ENCODE measurements around the gene RANBP3L.
"Not testable (repeated sequence)": the region's sequence is repeated elsewhere in the genome, so short reads cannot be mapped to it uniquely, and the experiment has no call there.

The RANBP3L gene, protein sequence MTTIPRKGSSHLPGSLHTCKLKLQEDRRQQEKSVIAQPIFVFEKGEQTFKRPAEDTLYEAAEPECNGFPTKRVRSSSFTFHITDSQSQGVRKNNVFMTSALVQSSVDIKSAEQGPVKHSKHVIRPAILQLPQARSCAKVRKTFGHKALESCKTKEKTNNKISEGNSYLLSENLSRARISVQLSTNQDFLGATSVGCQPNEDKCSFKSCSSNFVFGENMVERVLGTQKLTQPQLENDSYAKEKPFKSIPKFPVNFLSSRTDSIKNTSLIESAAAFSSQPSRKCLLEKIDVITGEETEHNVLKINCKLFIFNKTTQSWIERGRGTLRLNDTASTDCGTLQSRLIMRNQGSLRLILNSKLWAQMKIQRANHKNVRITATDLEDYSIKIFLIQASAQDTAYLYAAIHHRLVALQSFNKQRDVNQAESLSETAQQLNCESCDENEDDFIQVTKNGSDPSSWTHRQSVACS

DNA sequence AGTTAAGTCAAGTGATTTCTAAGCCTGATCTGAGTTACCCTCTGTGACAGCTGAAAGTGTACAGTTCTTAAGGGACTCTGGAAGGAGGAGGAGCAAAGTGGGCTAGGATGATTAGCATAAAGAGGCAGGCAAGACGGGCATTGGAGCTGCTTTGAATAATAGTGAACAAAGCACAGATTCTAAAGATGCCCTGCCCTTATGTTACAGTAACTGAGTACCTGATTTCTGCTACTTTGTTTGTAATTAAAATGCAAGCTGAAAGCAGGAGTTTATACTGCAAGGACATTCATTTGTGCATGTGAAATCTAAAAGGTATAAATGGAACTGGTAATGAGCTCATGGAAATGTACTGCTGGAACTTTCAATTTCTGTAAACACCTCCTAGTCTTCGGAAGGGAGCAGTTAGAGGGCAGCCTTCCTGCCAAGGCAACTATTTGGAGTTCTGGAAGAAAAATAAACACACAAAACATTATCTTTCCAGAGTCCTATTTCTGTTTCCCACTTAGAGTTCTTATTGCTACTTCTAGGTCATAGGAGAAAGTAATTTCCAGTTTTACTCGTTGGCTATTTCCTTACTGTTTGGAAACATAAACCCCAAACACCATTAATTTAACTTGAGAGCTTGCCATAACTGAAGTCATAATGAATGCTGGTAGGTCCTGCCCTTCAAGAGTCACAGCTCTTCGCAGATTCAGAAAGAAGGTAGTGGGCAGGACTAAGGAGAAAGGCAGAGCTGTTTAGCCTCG, at the start of gene RANBP3L:
Gene RANBP3L (minus strand): TSS at position 45 of the 746 bp plus-strand sequence. CDS start 486 bp downstream, outside the sequence.
- Histone ChIP-seq H3K9me3 (ENCODE audit: control insufficient read depth in 1 of 2, low read length in 2 of 2) (no peaks in the 10 kb centered on the region), H3K4me1 (ENCODE audit: control insufficient read depth in 1 of 2, insufficient read depth in 2 of 2, low read length in 2 of 2) (peaks cover 0 to 3% of the 10 kb centered on the region in 2 donors), H3K4me3 (ENCODE audit: low read depth in 1 of 2, low read length in 2 of 2) (peak within 1 kb of the TSS; percentile 41 to 45), H3K36me3 (ENCODE audit: control insufficient read depth in 1 of 2, insufficient read depth in 2 of 2, low read length in 2 of 2) (no peaks in the 10 kb centered on the region), H3K9ac (ENCODE audit: low read depth in 1 of 2, low read length in 2 of 2) (no peak within 1 kb of the TSS), H3K27me3 (ENCODE audit: control insufficient read depth in 1 of 2, insufficient read depth in 2 of 2, low read length in 2 of 2) (no peaks in the 10 kb centered on the region), H3K27ac (ENCODE audit: low read depth, low read length) (no peak within 1 kb of the TSS)

DNA sequence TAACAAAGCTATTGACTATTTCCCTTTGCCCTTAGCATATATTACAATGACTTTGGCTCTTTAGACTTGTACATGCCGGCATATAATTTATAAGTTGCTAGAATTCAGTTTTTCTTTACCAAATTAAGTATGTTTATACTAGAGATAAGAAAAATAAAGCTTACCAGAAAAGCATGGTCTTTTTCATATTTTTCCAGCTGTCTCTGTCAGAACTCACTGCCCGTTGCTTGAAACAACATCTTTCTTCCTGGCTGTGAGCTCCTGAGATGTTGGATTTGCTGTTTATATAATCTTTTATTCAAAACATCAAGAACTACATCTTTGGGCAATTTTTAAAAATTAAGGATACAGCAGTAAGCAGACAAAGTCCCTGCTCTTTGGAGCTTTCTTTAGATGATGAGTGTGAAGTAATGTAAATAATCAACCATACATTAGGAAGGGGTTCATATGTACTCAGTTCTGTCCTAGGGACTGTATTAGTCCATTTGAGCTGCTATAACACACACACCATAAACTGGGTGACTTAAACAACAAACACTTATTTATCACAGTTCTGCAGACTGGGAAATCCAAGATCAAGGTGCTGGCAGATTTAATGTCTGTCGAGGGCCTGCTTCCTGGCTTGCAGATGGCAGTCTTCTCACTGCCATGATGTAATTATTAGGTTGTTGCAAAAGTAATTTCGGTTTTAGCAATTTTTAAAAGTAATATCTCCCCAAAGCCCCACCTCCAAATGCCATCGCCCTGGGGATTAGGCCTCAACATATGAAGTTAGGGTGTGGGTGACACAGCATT, 45.4 kb upstream of the RANBP3L start:
- H3K27me3 ChIP-seq (ENCODE audit: control insufficient read depth in 1 of 2, insufficient read depth in 2 of 2, low read length in 2 of 2): no peaks in the 10 kb centered on the region
- H3K9ac ChIP-seq (ENCODE audit: low read depth in 1 of 2, low read length in 2 of 2): no peak overlapping the region
- no peak overlapping the region for H3K4me3 ChIP-seq (ENCODE audit: low read depth in 1 of 2, low read length in 2 of 2)
- no peaks in the 10 kb centered on the region for H3K4me1 ChIP-seq (ENCODE audit: control insufficient read depth in 1 of 2, insufficient read depth in 2 of 2, low read length in 2 of 2)
- no peaks in the 10 kb centered on the region for H3K9me3 ChIP-seq (ENCODE audit: control insufficient read depth in 1 of 2, low read length in 2 of 2)
- no peak overlapping the region for H3K27ac ChIP-seq (ENCODE audit: low read depth, low read length)
- no peaks in the 10 kb centered on the region for H3K36me3 ChIP-seq (ENCODE audit: control insufficient read depth in 1 of 2, insufficient read depth in 2 of 2, low read length in 2 of 2)

DNA sequence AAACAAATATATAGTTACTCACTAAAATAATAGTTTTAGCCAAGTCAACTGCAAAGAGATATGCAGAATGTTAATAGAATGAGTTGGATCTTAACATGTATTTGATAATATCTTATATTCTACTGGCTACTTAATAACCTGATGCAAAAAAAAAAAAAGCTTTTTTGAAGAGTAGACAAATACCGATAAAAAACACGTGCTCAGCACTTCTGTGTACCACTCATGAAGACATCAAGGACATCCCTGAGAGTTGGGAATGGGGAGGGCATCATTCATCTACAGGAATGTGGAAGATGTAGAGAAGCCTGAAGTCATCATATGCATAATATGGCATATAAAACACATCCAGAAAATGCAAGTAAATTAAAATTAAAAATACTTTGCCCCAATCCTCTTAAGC, 43.2 kb upstream of the RANBP3L start:
- H3K4me3 ChIP-seq (ENCODE audit: low read depth in 1 of 2, low read length in 2 of 2): no peak overlapping the region
- H3K4me1 ChIP-seq (ENCODE audit: control insufficient read depth in 1 of 2, insufficient read depth in 2 of 2, low read length in 2 of 2): no peaks in the 10 kb centered on the region
- H3K27ac ChIP-seq (ENCODE audit: low read depth, low read length): no peak overlapping the region
- no peak overlapping the region for H3K9ac ChIP-seq (ENCODE audit: low read depth in 1 of 2, low read length in 2 of 2)
- no peaks in the 10 kb centered on the region for H3K9me3 ChIP-seq (ENCODE audit: control insufficient read depth in 1 of 2, low read length in 2 of 2)
- H3K36me3 ChIP-seq (ENCODE audit: control insufficient read depth in 1 of 2, insufficient read depth in 2 of 2, low read length in 2 of 2): no peaks in the 10 kb centered on the region
- H3K27me3 ChIP-seq (ENCODE audit: control insufficient read depth in 1 of 2, insufficient read depth in 2 of 2, low read length in 2 of 2): no peaks in the 10 kb centered on the region

DNA sequence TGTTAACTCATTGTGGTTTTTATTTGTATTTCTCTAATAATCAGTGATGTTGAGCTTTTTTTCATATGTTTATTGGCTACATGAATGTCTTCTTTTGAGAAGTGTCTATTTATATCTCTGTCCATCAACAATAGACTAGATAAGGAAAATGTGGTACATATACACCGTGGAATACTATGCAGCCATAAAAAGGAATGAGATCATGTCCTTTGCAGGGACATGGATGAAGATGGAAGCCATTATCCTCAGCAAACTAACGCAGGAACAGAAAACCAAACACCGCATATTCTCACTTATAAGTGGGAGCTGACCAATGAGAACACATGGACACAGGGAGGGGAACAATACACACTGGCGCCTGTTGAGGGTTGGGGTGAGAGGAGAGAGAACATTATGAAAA, 40.0 kb upstream of the RANBP3L start:
- not testable (repeated sequence) for H3K9ac ChIP-seq (ENCODE audit: low read depth in 1 of 2, low read length in 2 of 2); H3K27ac ChIP-seq (ENCODE audit: low read depth, low read length); H3K4me1 ChIP-seq (ENCODE audit: control insufficient read depth in 1 of 2, insufficient read depth in 2 of 2, low read length in 2 of 2); H3K4me3 ChIP-seq (ENCODE audit: low read depth in 1 of 2, low read length in 2 of 2); H3K9me3 ChIP-seq (ENCODE audit: control insufficient read depth in 1 of 2, low read length in 2 of 2); H3K27me3 ChIP-seq (ENCODE audit: control insufficient read depth in 1 of 2, insufficient read depth in 2 of 2, low read length in 2 of 2); H3K36me3 ChIP-seq (ENCODE audit: control insufficient read depth in 1 of 2, insufficient read depth in 2 of 2, low read length in 2 of 2)

DNA sequence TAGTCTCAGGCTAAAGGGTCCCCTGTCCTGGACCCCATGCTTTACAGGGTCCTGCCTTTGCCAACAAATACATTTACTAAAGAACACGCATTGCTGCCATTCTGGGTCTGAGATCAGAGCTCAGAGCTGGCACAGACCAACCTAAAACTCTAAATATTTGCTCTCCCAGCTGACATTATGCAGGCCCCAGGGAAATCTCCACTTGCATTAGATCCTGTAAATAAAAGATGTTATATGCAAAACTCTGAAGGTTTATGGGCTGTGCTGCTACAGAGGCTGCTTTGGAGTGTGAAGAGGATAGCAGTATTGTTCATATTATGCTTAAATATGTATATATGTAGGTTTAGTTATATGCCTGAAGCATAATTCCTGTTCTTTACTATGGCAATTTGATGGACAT, 35.9 kb upstream of the RANBP3L start:
- Histone ChIP-seq H3K4me3 (ENCODE audit: low read depth in 1 of 2, low read length in 2 of 2) (no peak overlapping the region), H3K36me3 (ENCODE audit: control insufficient read depth in 1 of 2, insufficient read depth in 2 of 2, low read length in 2 of 2) (no peaks in the 10 kb centered on the region), H3K9me3 (ENCODE audit: control insufficient read depth in 1 of 2, low read length in 2 of 2) (no peaks in the 10 kb centered on the region), H3K27me3 (ENCODE audit: control insufficient read depth in 1 of 2, insufficient read depth in 2 of 2, low read length in 2 of 2) (no peaks in the 10 kb centered on the region), H3K9ac (ENCODE audit: low read depth in 1 of 2, low read length in 2 of 2) (no peak overlapping the region), H3K27ac (ENCODE audit: low read depth, low read length) (no peak overlapping the region), H3K4me1 (ENCODE audit: control insufficient read depth in 1 of 2, insufficient read depth in 2 of 2, low read length in 2 of 2) (no peaks in the 10 kb centered on the region)

DNA sequence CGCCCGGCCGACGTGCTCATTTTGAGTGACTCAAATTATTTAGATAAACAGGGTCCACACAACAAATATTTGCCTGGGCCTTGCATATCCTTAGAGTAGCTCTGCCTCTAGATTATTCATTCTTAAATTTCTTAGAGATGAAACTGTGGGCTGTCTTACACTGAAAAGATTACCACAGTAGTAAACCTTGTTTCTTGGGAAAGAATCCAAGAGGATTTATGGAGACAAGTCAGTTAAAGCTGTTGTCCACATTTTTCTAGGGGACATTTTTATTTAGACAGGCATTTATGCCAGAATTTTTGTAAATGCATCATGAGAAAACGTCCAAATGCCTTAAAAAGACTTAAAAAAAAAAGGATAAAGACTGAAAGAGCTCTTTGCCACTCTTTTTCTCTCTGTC, 32.6 kb upstream of the RANBP3L start:
- no peak overlapping the region for H3K27ac ChIP-seq (ENCODE audit: low read depth, low read length)
- no peaks in the 10 kb centered on the region for H3K4me1 ChIP-seq (ENCODE audit: control insufficient read depth in 1 of 2, insufficient read depth in 2 of 2, low read length in 2 of 2)
- no peak overlapping the region for H3K9ac ChIP-seq (ENCODE audit: low read depth in 1 of 2, low read length in 2 of 2)
- H3K4me3 ChIP-seq (ENCODE audit: low read depth in 1 of 2, low read length in 2 of 2): no peak overlapping the region
- no peaks in the 10 kb centered on the region for H3K36me3 ChIP-seq (ENCODE audit: control insufficient read depth in 1 of 2, insufficient read depth in 2 of 2, low read length in 2 of 2)
- H3K9me3 ChIP-seq (ENCODE audit: control insufficient read depth in 1 of 2, low read length in 2 of 2): no peaks in the 10 kb centered on the region
- H3K27me3 ChIP-seq (ENCODE audit: control insufficient read depth in 1 of 2, insufficient read depth in 2 of 2, low read length in 2 of 2): no peaks in the 10 kb centered on the region

DNA sequence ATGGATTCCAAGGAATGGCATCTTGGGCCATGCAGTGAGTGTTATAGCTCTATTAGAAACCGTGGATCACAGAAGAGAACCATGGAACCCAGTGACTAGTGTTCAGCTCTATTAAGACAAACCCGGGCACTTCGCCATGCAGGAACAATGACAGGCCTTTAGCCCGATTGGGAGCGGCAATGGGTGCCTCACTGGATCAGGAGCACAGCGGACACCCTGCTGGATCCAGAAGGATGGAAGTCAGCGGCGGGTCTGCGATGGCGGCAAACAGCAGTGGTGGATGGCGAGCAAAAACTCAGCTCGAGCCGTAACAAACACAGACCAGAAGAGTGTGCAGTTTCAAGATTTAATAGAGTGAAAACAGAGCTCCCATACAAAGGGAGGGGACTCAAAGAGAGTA, 31.0 kb upstream of the RANBP3L start:
- not testable (repeated sequence) for H3K36me3 ChIP-seq (ENCODE audit: control insufficient read depth in 1 of 2, insufficient read depth in 2 of 2, low read length in 2 of 2); H3K27me3 ChIP-seq (ENCODE audit: control insufficient read depth in 1 of 2, insufficient read depth in 2 of 2, low read length in 2 of 2)

DNA sequence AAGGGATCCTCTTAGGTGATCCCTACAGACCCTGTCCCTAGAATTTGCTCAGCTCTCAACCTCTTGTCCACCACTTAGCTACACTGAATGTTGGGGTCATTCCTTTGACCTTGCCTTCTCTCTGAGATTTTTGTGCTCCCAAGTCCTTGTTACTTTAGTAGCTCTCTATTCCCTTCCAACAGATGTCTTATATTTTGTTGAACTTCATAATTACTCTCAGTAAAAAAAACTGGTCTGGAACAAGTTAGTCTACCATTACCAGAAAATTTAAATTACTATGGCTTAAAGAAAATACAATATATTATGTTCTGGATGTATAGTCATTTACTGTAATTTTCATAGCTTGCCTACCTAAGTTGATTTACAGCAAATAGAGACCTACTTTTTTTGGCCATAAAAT, 23.5 kb upstream of the RANBP3L start:
- Histone ChIP-seq H3K27me3 (ENCODE audit: control insufficient read depth in 1 of 2, insufficient read depth in 2 of 2, low read length in 2 of 2) (no peaks in the 10 kb centered on the region), H3K4me3 (ENCODE audit: low read depth in 1 of 2, low read length in 2 of 2) (no peak overlapping the region), H3K9ac (ENCODE audit: low read depth in 1 of 2, low read length in 2 of 2) (no peak overlapping the region), H3K27ac (ENCODE audit: low read depth, low read length) (no peak overlapping the region), H3K4me1 (ENCODE audit: control insufficient read depth in 1 of 2, insufficient read depth in 2 of 2, low read length in 2 of 2) (no peaks in the 10 kb centered on the region), H3K9me3 (ENCODE audit: control insufficient read depth in 1 of 2, low read length in 2 of 2) (no peaks in the 10 kb centered on the region), H3K36me3 (ENCODE audit: control insufficient read depth in 1 of 2, insufficient read depth in 2 of 2, low read length in 2 of 2) (no peaks in the 10 kb centered on the region)

More for the DNA sequence above, 31.0 kb upstream of the RANBP3L start:
- H3K9me3 ChIP-seq (ENCODE audit: control insufficient read depth in 1 of 2, low read length in 2 of 2); H3K27ac ChIP-seq (ENCODE audit: low read depth, low read length); H3K4me3 ChIP-seq (ENCODE audit: low read depth in 1 of 2, low read length in 2 of 2); H3K9ac ChIP-seq (ENCODE audit: low read depth in 1 of 2, low read length in 2 of 2); H3K4me1 ChIP-seq (ENCODE audit: control insufficient read depth in 1 of 2, insufficient read depth in 2 of 2, low read length in 2 of 2): not testable (repeated sequence)

DNA sequence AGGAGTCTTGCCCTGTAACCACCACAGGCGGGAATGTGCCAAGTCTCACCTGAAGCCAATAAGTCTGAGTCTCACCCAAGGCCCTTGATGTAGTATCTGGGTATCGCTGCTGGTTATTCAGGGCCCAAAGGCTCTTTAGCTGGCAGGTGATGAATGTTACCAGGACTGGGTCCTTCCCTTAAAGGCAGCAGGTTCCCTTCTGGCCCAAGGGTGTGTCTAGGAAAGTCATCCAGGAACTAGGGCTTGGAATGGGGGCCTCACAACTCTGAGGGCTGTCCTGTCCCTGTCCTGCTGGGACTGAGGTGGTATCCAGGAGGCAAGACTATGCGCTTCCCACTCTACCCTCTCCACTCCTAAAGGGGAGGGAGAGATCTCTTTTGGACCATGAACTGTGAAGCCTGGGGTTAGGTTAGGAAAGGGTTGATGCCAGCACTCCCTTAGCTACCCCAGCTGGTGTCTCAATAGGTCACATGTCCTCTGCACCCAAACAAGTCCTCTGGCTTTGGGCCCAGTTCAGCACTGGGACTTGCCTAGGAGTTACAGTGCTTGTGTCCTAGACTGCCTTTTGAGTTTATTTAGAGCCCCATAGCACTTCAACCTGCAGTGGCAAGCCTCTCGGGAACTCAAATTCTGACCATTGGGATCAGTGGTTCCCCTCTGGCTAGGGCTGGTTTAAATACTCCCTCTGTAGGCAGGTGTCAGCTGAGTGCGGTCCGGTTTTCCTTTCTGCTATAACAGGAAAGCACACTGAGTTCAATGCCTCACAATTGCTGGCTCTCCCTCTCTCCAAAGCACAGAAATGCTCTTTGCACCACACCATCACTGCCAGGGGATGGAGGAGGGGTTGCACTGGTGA, 22.5 kb upstream of the RANBP3L start:
- no peaks in the 10 kb centered on the region for H3K36me3 ChIP-seq (ENCODE audit: control insufficient read depth in 1 of 2, insufficient read depth in 2 of 2, low read length in 2 of 2)
- H3K4me3 ChIP-seq (ENCODE audit: low read depth in 1 of 2, low read length in 2 of 2): no peak overlapping the region
- H3K9ac ChIP-seq (ENCODE audit: low read depth in 1 of 2, low read length in 2 of 2): no peak overlapping the region
- no peaks in the 10 kb centered on the region for H3K27me3 ChIP-seq (ENCODE audit: control insufficient read depth in 1 of 2, insufficient read depth in 2 of 2, low read length in 2 of 2)
- no peak overlapping the region for H3K27ac ChIP-seq (ENCODE audit: low read depth, low read length)
- H3K9me3 ChIP-seq (ENCODE audit: control insufficient read depth in 1 of 2, low read length in 2 of 2): no peaks in the 10 kb centered on the region
- H3K4me1 ChIP-seq (ENCODE audit: control insufficient read depth in 1 of 2, insufficient read depth in 2 of 2, low read length in 2 of 2): no peaks in the 10 kb centered on the region

All from duodenal mucosa (tissue), 2 donors.